ENCODE data around the gene CHRNA10. TPM values are rescaled to one million over a fixed set of nuclear protein-coding genes. Genes with fewer than 3 reads are reported as not detected.

CHRNA10 gene
- total RNA-seq, 8 experiments from 2014 or later: 0.33 to 2.6 (median 1.4) TPM

DNA sequence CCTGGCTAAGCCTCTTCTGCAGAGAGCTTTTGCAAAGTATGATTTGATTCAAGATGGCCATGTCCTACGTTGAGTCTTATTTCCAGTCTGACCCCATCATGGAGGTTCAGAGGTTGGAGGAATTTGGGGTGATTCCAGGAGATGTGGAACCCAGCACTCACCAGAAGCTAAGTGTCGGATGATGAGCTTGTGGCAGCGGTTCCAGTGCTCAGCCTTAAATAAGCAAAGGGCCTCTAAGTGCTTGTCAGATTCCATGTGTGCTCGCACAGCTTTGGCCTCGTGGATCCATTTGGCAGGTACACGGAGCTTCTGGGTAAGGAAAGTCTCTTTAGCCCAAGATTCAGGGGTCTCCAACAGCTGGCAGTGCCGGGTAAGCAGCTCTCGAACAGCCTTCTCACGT lies 11.9 kb upstream of the CHRNA10 start:
- no peaks in the 10 kb centered on the region for H3K4me1 ChIP-seq (replicated peaks in 1 of 2)
- H3K27ac ChIP-seq: no peak overlapping the region
- H3K4me3 ChIP-seq: no peak overlapping the region
- WGBS, 10 experiments: 80 to 100% (median 100%) methylated on average over 1 to 7 of the region's 9 CpGs; no CpG with 5 or more reads in 1 of the 10 experiments
- ATAC-seq (replicated peaks in 6 of 8): no peak
- in situ Hi-C loops (cut with MboI; ENCODE audit: low pct_unique_long_range_greater_than_20kb in 2 of 9, low sequenced_read_pairs in 9 of 9, unreplicated experiment in 9 of 9): no loop called here

DNA sequence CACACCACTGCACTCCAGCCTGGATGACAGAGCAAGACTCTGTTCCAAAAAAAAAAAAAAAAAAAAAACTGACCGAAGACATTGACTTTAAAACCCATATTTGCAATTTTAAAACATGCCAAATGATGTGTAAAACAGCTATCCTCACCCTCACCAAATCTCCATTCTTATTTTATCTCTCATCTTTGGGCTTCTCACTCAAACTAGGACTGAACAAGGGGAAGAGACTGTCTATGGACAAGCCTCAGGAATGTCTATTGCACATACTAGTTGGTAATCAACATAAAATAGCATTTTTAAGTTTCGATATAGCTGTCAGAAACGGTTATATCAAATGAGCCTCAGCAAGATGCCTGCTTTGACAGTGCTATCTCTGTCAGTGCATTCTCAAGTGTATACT lies 7.9 kb upstream of the CHRNA10 start:
- in situ Hi-C loops (cut with MboI; ENCODE audit: low pct_unique_long_range_greater_than_20kb in 2 of 9, low sequenced_read_pairs in 9 of 9, unreplicated experiment in 9 of 9): no loop called here
- Histone ChIP-seq H3K27ac (no peak overlapping the region), H3K4me3 (no peak overlapping the region), H3K4me1 (replicated peaks in 1 of 2) (no peaks in the 10 kb centered on the region)
- ATAC-seq (replicated peaks in 6 of 8): peak in 2 of 8 experiments; percentile 52 to 59
- WGBS, 10 experiments: 50 to 100% (median 92%) methylated on average over 1 to 3 of the region's 3 CpGs; no CpG with 5 or more reads in 4 of the 10 experiments

DNA sequence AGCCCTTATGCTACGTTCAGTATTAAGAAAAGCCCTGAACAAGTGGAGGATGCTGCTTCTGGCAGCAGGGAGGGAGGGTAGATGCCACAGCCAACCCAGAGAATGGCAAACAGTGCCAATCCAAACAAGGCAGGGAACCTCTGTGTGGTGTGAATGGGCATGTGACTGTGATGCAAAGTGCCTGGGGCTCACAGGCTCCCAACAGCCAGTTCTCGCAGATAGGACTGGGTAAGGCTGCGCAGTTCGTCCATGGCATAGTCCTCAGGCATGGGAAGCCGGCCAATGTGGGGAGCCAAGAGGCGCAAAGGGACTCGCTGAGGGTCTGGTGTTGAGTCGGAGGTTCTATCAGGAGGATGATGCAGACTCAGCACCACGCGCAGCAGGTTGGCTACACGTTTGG lies 4.8 kb upstream of the CHRNA10 start:
- Histone ChIP-seq H3K4me3 (no peak overlapping the region), H3K27ac (no peak overlapping the region), H3K4me1 (replicated peaks in 1 of 2) (no peaks in the 10 kb centered on the region)
- no peak for ATAC-seq (replicated peaks in 6 of 8)
- in situ Hi-C loops (cut with MboI; ENCODE audit: low pct_unique_long_range_greater_than_20kb in 2 of 9, low sequenced_read_pairs in 9 of 9, unreplicated experiment in 9 of 9): no loop called here
- 88 to 100% (median 100%) methylated on average over 1 to 9 of the region's 11 CpGs; no CpG with 5 or more reads in 4 of the 10 experiments for WGBS, 10 experiments

DNA sequence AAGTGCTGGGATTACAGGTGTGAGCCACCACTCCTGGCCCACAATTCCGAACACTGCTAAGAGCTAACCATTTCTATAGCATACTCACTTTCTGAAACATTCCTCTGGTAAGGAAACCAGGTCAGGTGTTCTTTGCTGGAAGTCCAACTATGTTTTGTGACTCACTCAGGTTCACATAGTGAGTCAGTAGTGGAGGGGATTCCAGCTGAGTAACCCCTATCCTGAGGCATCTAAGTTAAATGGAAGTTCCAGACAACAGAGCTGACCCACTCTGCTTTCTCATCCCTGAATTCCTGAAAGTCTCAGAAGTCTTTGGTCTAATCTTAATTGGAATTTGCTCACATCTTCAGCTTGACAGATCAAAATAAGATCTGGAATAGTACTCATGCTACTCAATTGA lies 3.0 kb upstream of the CHRNA10 start:
- 80 to 100% methylated on average over 1 of the region's 1 CpG; no CpG with 5 or more reads in 8 of the 10 experiments for WGBS, 10 experiments
- H3K27ac ChIP-seq: no peak overlapping the region
- ATAC-seq (replicated peaks in 6 of 8): no peak
- in situ Hi-C loops (cut with MboI; ENCODE audit: low pct_unique_long_range_greater_than_20kb in 2 of 9, low sequenced_read_pairs in 9 of 9, unreplicated experiment in 9 of 9): no loop called here
- H3K4me3 ChIP-seq: no peak overlapping the region
- no peaks in the 10 kb centered on the region for H3K4me1 ChIP-seq (replicated peaks in 1 of 2)

DNA sequence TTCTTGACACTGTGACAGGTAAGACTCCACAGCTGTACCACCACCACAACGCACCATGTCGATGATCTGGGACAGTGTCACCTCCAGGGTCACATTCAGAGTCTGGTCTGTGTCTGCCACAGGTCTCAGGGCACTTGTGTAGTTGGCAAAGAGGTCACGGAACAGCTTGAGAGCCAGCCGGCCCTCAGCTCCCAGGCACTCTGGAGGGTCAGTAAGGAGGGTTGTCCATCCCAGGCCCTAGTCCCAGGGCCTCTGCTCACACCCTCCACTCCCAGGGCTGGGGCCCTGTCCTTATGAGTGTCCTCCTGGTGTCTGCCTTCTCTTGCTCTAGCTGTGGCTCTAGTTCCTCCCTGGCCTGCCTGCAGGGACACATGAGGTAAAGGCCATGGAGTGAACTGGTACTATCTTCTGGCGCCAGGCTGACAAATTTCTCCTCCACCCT lies 1.4 kb downstream of the CHRNA10 start:
- WGBS, 10 experiments: 80 to 100% (median 95%) methylated on average over 1 to 2 of the region's 5 CpGs; no CpG with 5 or more reads in 6 of the 10 experiments
- Histone ChIP-seq H3K4me1 (replicated peaks in 1 of 2) (no peaks in the 10 kb centered on the region), H3K27ac (no peak overlapping the region), H3K4me3 (no peak overlapping the region)
- ATAC-seq (replicated peaks in 6 of 8): no peak
- in situ Hi-C loops (cut with MboI; ENCODE audit: low pct_unique_long_range_greater_than_20kb in 2 of 9, low sequenced_read_pairs in 9 of 9, unreplicated experiment in 9 of 9): no loop called here

DNA sequence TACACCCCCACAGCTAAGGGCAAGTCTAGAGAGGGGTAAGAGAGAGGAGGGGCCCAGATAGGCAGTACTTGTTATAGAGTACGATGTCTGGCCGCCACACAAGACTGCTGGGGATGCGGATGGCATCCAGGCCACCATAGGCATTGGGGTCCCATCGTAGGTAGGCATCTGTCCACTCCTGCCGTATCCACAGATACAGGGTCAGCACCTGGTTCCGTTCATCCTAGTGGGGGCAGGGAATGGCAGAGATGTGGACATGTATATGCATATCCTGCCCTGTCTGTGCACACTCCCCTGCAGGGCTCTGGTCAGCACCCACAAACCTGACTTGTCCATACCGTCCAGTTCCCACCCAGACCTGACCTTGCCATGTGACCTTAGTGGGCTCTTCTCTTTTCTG lies 2.1 kb downstream of the CHRNA10 start:
- Histone ChIP-seq H3K4me1 (replicated peaks in 1 of 2) (no peaks in the 10 kb centered on the region), H3K4me3 (no peak overlapping the region), H3K27ac (no peak overlapping the region)
- ATAC-seq (replicated peaks in 6 of 8): no peak
- WGBS, 10 experiments: 40 to 95% (median 90%) methylated on average over 1 to 4 of the region's 7 CpGs; no CpG with 5 or more reads in 7 of the 10 experiments
- in situ Hi-C loops (cut with MboI; ENCODE audit: low pct_unique_long_range_greater_than_20kb in 2 of 9, low sequenced_read_pairs in 9 of 9, unreplicated experiment in 9 of 9): no loop called here

DNA sequence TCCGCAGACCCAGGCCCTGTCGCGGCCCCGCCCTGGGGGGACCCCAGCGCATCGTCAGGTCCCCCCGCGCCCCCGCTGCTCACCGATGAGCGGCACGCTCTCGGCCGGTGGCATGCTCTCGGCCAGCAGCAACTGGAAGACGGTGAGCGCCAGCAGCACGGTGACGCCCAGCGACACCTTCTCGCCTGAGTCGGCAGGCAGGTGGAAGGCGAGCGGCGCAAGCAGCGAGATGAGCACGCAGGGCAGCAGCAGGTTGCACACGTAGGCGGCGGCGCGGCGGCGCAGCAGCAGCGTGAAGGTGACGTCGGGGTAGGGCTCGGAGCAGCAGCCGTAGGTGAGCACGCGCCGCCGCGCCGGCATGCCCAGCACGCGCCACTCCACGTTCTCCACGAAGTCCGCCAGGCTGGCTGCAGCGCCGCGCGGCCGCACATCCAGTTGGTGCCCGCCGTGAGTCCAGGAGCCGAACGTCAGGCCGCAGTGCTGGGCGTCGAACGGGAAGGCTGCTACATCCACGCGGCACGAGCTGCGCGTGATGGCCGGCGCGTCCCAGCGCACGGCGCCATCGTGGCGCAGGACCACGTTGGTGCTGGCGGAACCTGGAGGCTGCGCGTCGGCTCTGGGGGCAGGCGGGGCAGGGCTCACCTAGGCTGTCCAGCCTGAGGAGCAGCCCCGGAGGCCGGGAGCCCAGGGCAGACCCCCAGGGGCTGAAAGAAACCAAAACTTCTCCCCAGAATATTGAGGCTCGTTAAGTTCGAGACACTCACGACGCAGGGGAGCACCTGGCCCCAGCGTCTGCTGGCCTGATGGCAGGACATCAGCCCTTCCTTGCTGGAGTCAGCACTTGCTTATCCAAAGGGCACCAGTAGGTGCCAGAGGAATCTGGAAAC lies 3.8 kb downstream of the CHRNA10 start:
- WGBS, 10 experiments: 92 to 98% (median 96%) methylated on average over 8 to 33 of the region's 89 CpGs; no CpG with 5 or more reads in 5 of the 10 experiments
- in situ Hi-C loops (cut with MboI; ENCODE audit: low pct_unique_long_range_greater_than_20kb in 2 of 9, low sequenced_read_pairs in 9 of 9, unreplicated experiment in 9 of 9): no loop called here

DNA sequence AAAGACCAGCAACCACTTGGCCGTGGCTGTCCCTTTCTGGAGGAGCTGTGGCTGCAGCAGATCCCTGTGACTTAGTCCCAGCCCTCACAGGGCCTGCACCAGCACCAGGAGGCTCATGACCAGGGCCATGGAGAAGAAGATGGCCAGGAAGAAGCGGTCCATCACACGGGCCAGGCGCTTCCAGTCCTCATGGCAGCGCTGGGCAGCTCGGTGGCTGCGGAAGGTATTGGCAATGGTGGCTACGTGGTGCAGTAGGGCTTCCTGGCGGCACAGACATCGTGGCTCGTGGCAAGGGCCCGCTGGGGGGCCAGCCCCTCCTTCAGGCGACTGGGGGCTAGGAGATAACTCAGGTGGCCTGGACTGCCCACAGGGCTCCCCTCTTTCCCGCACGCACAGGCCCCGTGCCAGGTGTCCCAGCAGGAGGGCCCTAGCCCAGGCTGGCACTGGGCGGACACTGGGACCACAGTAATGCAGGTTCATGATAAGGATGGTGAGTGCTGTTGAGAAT lies 5.1 kb downstream of the CHRNA10 start:
- 60 to 100% (median 96%) methylated on average over 1 to 4 of the region's 17 CpGs; no CpG with 5 or more reads in 5 of the 10 experiments for WGBS, 10 experiments
- Histone ChIP-seq H3K4me3 (no peak overlapping the region), H3K4me1 (replicated peaks in 1 of 2) (no peaks in the 10 kb centered on the region), H3K27ac (no peak overlapping the region)
- ATAC-seq (replicated peaks in 6 of 8): no peak
- in situ Hi-C loops (cut with MboI; ENCODE audit: low pct_unique_long_range_greater_than_20kb in 2 of 9, low sequenced_read_pairs in 9 of 9, unreplicated experiment in 9 of 9): no loop called here

More for the DNA sequence above, 3.8 kb downstream of the CHRNA10 start:
- Histone ChIP-seq H3K27ac (no peak overlapping the region), H3K4me3 (no peak overlapping the region), H3K4me1 (replicated peaks in 1 of 2) (no peaks in the 10 kb centered on the region)
- no peak for ATAC-seq (replicated peaks in 6 of 8)

DNA sequence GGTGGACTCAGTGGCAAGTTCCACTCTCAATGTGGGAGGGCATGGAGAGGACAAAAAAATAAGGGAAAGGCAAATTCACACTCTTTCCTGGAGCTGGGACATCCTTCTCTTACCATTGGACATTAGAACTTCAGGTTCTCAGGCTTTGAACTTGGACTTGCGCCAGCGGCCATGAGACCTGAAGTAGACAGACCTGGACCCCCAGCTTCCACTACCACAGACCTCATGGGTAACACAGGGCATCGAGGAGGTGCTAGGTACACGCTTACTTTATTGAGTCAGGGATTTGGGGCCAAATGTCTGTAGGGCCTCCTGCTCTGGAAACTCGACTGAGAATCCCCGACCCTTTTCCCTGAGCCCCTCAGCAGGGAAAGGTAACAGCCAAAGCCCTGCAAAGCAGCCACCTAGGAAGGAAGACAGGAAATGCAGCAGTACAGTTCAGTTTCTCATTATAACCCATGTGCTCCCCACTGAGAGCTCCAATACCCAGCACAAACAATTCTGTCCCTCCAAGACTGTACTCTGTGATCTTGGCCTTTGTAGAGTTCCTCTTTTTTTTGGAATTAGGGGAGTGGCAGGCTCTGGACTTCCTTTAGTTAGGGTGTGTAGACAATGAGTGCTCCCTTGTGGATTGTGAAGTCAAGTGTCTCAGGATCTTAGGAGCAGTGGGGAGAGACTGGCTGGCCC lies 5.7 kb downstream of the CHRNA10 start:
- Histone ChIP-seq H3K27ac (no peak overlapping the region), H3K4me3 (no peak overlapping the region), H3K4me1 (replicated peaks in 1 of 2) (no peaks in the 10 kb centered on the region)
- in situ Hi-C loops (cut with MboI; ENCODE audit: low pct_unique_long_range_greater_than_20kb in 2 of 9, low sequenced_read_pairs in 9 of 9, unreplicated experiment in 9 of 9): no loop called here
- 71 to 100% (median 94%) methylated on average over 2 to 6 of the region's 6 CpGs; no CpG with 5 or more reads in 4 of the 10 experiments for WGBS, 10 experiments
- no peak for ATAC-seq (replicated peaks in 6 of 8)

DNA sequence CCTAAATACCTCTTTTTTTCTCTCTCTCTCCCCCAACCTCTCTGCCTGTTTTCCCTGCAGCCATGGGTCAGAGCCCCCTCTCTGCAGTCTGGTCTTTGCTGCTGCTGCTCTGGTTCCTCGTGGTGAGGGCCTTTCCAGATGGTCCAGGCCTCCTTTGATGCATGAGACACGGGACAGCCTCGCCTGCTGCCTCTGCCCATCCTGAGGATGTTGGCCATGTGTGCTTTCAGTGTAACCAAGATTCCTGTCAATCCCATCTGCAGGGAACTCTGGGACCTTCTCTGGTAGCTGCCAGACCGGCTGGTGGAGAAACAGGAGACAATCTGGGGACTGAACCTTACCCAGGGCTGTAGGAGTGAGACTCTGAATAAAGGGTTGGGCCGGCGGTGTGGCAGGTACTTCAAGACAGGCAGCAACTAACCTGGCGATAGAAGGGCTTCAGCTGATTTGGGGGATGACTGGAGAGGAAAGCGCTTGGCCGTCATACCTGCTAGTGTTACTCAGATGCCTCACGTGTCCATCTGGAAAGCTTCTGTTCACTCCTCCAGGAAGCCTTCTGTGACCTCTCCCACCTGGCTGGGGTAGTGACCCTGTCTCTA lies 7.1 kb downstream of the CHRNA10 start:
- 6 to 93% (median 83%) methylated on average over 2 to 9 of the region's 10 CpGs; no CpG with 5 or more reads in 4 of the 10 experiments for WGBS, 10 experiments
- no peak for ATAC-seq (replicated peaks in 6 of 8)
- Histone ChIP-seq H3K4me3 (no peak overlapping the region), H3K4me1 (replicated peaks in 1 of 2) (no peaks in the 10 kb centered on the region), H3K27ac (no peak overlapping the region)
- in situ Hi-C loops (cut with MboI; ENCODE audit: low pct_unique_long_range_greater_than_20kb in 2 of 9, low sequenced_read_pairs in 9 of 9, unreplicated experiment in 9 of 9): no loop called here

DNA sequence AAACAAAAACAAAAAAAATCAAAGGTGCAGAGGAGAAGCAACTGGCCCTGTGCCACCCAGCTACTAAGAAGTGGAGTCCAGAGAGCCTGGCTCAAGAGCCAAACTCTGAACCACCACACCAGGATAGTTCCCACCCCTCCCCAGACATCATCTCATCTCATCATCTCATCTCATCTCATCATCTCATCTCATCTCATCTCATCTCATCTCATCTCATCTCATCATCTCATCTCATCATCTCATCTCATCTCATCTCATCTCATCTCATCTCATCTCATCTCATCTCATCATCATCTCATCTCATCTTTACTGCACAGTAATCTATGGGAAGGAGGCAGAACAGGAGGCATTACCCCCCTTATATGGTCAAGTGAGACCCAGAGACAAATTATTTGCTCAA lies 8.3 kb downstream of the CHRNA10 start:
- Histone ChIP-seq H3K27ac (no peak overlapping the region), H3K4me1 (replicated peaks in 1 of 2) (no peaks in the 10 kb centered on the region), H3K4me3 (no peak overlapping the region)
- no peak for ATAC-seq (replicated peaks in 6 of 8)
- in situ Hi-C loops (cut with MboI; ENCODE audit: low pct_unique_long_range_greater_than_20kb in 2 of 9, low sequenced_read_pairs in 9 of 9, unreplicated experiment in 9 of 9): no loop called here

DNA sequence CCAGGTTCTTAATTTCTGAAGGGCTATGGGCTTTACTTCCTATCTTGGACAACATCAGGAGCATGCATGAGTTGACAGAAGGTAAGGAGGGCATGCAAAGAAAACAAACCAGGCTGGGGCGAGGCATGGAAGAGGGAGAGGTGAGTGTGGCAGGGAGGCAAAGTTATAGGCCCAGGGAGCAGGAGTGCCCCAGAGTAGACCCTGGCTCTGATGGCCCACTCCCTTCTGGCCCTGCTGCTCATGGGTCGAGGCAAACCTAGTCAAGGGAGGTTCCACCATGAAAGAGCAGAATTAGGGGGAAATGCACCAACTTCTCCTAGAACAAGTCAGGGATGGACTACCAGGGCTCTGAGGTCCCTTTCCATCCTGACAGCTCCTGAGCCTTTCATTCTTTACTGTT lies 10.2 kb downstream of the CHRNA10 start:
- H3K27ac ChIP-seq: no peak overlapping the region
- no peaks in the 10 kb centered on the region for H3K4me1 ChIP-seq (replicated peaks in 1 of 2)
- 20 to 100% (median 73%) methylated on average over 1 of the region's 2 CpGs; no CpG with 5 or more reads in 4 of the 10 experiments for WGBS, 10 experiments
- in situ Hi-C loops (cut with MboI; ENCODE audit: low pct_unique_long_range_greater_than_20kb in 2 of 9, low sequenced_read_pairs in 9 of 9, unreplicated experiment in 9 of 9): no loop called here
- no peak for ATAC-seq (replicated peaks in 6 of 8)
- no peak overlapping the region for H3K4me3 ChIP-seq

All from motor neuron (in vitro differentiated cells).